ENCODE results near the gene ZCCHC2.

ZCCHC2 gene

DNA sequence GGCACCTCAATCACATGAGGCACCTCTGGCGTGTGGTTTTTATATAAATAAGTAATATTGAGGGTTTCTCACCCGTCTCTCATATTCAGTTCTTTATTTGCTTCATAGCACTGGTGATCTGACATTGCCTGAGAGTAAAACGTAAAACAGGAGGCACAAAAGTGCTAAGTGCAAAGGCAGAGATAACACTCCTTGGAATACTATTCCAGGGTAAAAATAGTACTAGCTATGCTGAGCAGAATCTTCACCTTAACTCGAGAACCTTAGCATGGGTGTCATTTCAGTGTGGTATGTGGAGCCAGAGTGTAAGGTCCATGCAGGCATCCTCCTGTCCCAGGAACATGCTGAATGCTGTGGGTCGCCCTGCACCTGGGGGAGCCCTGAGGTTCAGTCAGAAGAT, 26.9 kb downstream of the ZCCHC2 start:
- H3K4me3 Mint-ChIP-seq = no peak overlapping the region
- peaks cover 28% of the 10 kb centered on the region for H3K36me3 Mint-ChIP-seq

DNA sequence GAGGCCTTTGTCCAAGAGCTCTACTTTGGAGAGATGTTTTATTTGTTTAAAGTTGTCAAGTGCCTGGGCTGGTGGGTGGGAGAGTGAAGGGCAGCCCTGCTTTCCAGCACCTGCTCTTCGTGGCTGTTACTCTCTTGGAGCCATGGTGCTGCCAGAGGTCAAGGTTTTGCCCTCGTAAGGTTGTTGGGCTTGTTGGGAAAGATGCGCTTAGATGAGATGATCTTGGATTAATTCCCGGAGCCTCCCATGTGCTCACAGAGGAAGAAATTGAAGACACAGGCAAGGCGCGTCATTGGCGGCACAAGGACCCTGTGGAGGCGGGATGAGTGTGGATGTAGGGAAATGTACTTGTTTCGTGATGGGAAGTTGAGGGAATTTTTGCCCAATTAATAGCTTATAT, 27.9 kb downstream of the ZCCHC2 start:
- peaks cover 33% of the 10 kb centered on the region for H3K4me1 Mint-ChIP-seq

More for the DNA sequence above, 26.9 kb downstream of the ZCCHC2 start:
- no peaks in the 10 kb centered on the region for H3K27me3 Mint-ChIP-seq
- H3K27ac Mint-ChIP-seq = peak overlapping the region; percentile 23
- no peaks in the 10 kb centered on the region for H3K9me3 Mint-ChIP-seq
- H3K4me1 Mint-ChIP-seq = peaks cover 25% of the 10 kb centered on the region

GRCh38 chr18:62551972-62552513, 29.2 kb downstream of the ZCCHC2 start:
- Mint-ChIP-seq H3K4me3 (no peak overlapping the region), H3K36me3 (peaks cover 31% of the 10 kb centered on the region), H3K4me1 (peaks cover 33% of the 10 kb centered on the region), H3K9me3 (no peaks in the 10 kb centered on the region), H3K27ac (no peak overlapping the region), H3K27me3 (no peaks in the 10 kb centered on the region)

More for the DNA sequence above, 27.9 kb downstream of the ZCCHC2 start:
- H3K27me3 Mint-ChIP-seq = no peaks in the 10 kb centered on the region
- H3K27ac Mint-ChIP-seq = no peak overlapping the region
- no peak overlapping the region for H3K4me3 Mint-ChIP-seq
- peaks cover 28% of the 10 kb centered on the region for H3K36me3 Mint-ChIP-seq
- no peaks in the 10 kb centered on the region for H3K9me3 Mint-ChIP-seq

- H3K4me1 Mint-ChIP-seq = peaks cover 36% of the 10 kb centered on the region
- H3K27ac Mint-ChIP-seq = peak overlapping the region; percentile 25
- no peak overlapping the region for H3K4me3 Mint-ChIP-seq
- H3K9me3 Mint-ChIP-seq = no peaks in the 10 kb centered on the region
- H3K36me3 Mint-ChIP-seq = peaks cover 35% of the 10 kb centered on the region
- H3K27me3 Mint-ChIP-seq = no peaks in the 10 kb centered on the region
These were observed 31.4 kb downstream of the ZCCHC2 start for GRCh38 chr18:62554061-62554815.

DNA sequence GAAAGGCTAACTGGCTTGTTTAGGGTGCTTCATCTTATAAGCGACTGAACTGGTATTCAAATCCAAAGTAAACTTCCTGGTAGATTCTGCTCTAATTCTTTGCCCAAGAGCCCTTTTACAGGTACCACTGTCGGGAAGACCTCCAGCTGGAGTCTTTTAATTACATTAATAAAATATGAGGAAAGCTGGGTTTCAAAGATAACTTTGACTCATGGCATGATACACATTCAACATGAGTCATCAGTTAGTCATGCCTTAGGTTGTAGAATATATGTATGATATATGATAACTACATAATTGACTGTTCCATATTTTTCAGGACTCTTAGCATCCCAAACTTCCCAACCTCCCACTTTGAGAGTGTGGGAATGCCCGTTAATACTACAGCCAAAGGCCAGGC, 32.3 kb downstream of the ZCCHC2 start:
- Mint-ChIP-seq H3K9me3 (no peaks in the 10 kb centered on the region), H3K36me3 (peaks cover 35% of the 10 kb centered on the region), H3K27me3 (no peaks in the 10 kb centered on the region), H3K4me1 (peaks cover 32% of the 10 kb centered on the region), H3K4me3 (no peak overlapping the region), H3K27ac (peak overlapping the region; percentile 42)

GRCh38 chr18:62556397-62556796, 33.6 kb downstream of the ZCCHC2 start:
- Mint-ChIP-seq H3K4me3 (no peak overlapping the region), H3K27ac (no peak overlapping the region), H3K4me1 (peaks cover 29% of the 10 kb centered on the region), H3K9me3 (no peaks in the 10 kb centered on the region), H3K27me3 (no peaks in the 10 kb centered on the region), H3K36me3 (peaks cover 36% of the 10 kb centered on the region)

GRCh38 chr18:62558015-62558663, 35.3 kb downstream of the ZCCHC2 start:
- Mint-ChIP-seq H3K4me1 (peaks cover 24% of the 10 kb centered on the region), H3K27me3 (no peaks in the 10 kb centered on the region), H3K4me3 (no peak overlapping the region), H3K36me3 (peaks cover 41% of the 10 kb centered on the region), H3K27ac (no peak overlapping the region), H3K9me3 (no peaks in the 10 kb centered on the region)

DNA sequence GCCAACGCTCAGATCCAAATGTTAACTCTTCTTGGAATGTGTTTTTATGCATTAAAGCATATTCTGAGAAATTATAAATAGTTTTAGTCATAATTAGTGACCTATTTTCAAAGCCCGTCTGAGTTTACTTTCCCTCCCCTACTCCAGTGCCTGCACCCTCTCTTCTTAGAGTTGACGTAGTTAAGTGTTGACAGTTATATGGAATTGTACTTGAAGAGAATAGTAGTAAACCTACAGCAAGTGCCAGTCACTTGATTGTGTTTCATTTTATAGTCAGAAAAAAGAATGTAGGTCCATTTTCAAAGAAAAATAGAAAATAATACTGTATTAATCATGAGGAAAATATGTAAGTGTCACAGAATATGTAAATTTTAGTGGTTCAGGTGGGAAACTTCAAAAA, 41.2 kb downstream of the ZCCHC2 start:
- no peaks in the 10 kb centered on the region for H3K27me3 Mint-ChIP-seq
- H3K4me1 Mint-ChIP-seq = no peaks in the 10 kb centered on the region
- no peak overlapping the region for H3K27ac Mint-ChIP-seq
- no peaks in the 10 kb centered on the region for H3K9me3 Mint-ChIP-seq
- peaks cover 39% of the 10 kb centered on the region for H3K36me3 Mint-ChIP-seq
- no peak overlapping the region for H3K4me3 Mint-ChIP-seq

- Mint-ChIP-seq H3K27ac (no peak overlapping the region), H3K4me3 (no peak overlapping the region), H3K27me3 (no peaks in the 10 kb centered on the region), H3K36me3 (peaks cover 45% of the 10 kb centered on the region), H3K9me3 (no peaks in the 10 kb centered on the region), H3K4me1 (peaks cover 3% of the 10 kb centered on the region)
These were observed 43.4 kb downstream of the ZCCHC2 start for GRCh38 chr18:62566199-62566598.

GRCh38 chr18:62566818-62567217, 44.0 kb downstream of the ZCCHC2 start:
- no peaks in the 10 kb centered on the region for H3K27me3 Mint-ChIP-seq
- H3K4me1 Mint-ChIP-seq = peaks cover 3% of the 10 kb centered on the region
- no peaks in the 10 kb centered on the region for H3K9me3 Mint-ChIP-seq
- H3K36me3 Mint-ChIP-seq = peaks cover 41% of the 10 kb centered on the region
- H3K4me3 Mint-ChIP-seq = no peak overlapping the region
- H3K27ac Mint-ChIP-seq = no peak overlapping the region

- H3K9me3 Mint-ChIP-seq = no peaks in the 10 kb centered on the region
- H3K36me3 Mint-ChIP-seq = peaks cover 34% of the 10 kb centered on the region
- H3K27me3 Mint-ChIP-seq = no peaks in the 10 kb centered on the region
- peaks cover 3% of the 10 kb centered on the region for H3K4me1 Mint-ChIP-seq
- H3K4me3 Mint-ChIP-seq = no peak overlapping the region
- H3K27ac Mint-ChIP-seq = no peak overlapping the region
These were observed 46.3 kb downstream of the ZCCHC2 start for GRCh38 chr18:62569081-62569655.

GRCh38 chr18:62571037-62571436, 48.2 kb downstream of the ZCCHC2 start:
- H3K4me3 Mint-ChIP-seq = no peak overlapping the region
- peaks cover 3% of the 10 kb centered on the region for H3K4me1 Mint-ChIP-seq
- H3K9me3 Mint-ChIP-seq = no peaks in the 10 kb centered on the region
- H3K27me3 Mint-ChIP-seq = no peaks in the 10 kb centered on the region
- H3K27ac Mint-ChIP-seq = no peak overlapping the region
- H3K36me3 Mint-ChIP-seq = peaks cover 44% of the 10 kb centered on the region

DNA sequence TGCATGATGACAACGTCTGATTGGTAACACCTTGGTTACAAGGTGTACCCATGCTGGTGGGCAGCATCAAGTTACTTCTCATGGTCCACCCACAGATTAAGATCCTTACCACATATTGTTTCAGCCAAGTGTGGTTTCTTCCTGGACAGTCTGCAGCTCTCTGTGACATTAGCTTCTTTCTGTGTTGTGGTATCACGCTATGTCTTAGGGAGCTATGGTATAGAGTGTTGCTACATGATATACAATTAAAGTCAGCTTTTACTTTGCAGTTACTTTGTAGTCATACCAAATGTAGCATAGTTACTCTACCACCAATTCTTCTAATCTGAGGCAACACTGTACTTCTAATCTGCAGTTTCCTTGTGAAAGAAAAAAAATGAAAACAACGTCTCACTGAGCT, 48.8 kb downstream of the ZCCHC2 start:
- no peaks in the 10 kb centered on the region for H3K27me3 Mint-ChIP-seq
- H3K9me3 Mint-ChIP-seq = no peaks in the 10 kb centered on the region
- no peak overlapping the region for H3K4me3 Mint-ChIP-seq
- H3K4me1 Mint-ChIP-seq = peaks cover 3% of the 10 kb centered on the region
- H3K27ac Mint-ChIP-seq = no peak overlapping the region
- H3K36me3 Mint-ChIP-seq = peaks cover 40% of the 10 kb centered on the region

DNA sequence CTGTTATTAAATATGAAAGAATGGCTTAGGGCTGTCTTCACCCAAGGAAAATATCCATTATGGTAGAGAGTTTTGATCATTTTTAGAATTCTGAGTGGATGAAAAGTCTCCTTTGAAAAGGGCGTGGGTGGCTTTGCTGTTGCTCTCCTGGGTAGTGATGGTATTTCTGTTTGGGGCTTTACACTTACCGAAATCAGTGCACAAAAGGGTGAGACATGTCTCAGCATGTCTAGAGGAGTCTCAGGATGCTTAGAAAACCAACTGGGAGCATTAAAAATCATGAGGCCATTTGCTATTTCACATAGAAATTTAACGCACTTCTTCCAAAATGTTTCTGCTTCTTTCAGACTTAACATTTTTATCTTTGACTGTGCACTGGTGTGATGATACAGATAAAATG, 49.6 kb downstream of the ZCCHC2 start:
- Mint-ChIP-seq H3K4me3 (no peak overlapping the region), H3K27me3 (no peaks in the 10 kb centered on the region), H3K27ac (peak overlapping the region; percentile 35), H3K36me3 (peaks cover 40% of the 10 kb centered on the region), H3K4me1 (peaks cover 5% of the 10 kb centered on the region), H3K9me3 (no peaks in the 10 kb centered on the region)

DNA sequence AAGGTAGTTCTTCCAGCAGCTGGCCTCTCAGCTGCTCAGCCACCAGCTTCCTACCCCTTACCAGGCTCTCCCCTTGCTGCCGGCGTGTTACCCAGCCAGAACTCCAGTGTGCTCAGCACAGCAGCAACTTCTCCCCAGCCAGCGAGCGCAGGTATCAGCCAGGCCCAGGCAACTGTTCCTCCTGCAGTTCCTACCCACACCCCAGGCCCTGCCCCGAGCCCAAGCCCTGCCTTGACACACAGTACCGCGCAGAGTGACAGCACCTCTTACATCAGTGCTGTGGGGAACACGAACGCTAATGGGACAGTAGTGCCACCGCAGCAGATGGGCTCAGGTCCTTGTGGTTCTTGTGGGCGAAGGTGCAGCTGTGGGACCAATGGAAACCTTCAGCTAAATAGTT, 52.0 kb downstream of the ZCCHC2 start:
- no peaks in the 10 kb centered on the region for H3K27me3 Mint-ChIP-seq
- no peak overlapping the region for H3K27ac Mint-ChIP-seq
- H3K9me3 Mint-ChIP-seq = no peaks in the 10 kb centered on the region
- peaks cover 10% of the 10 kb centered on the region for H3K4me1 Mint-ChIP-seq
- H3K4me3 Mint-ChIP-seq = no peak overlapping the region
- peaks cover 32% of the 10 kb centered on the region for H3K36me3 Mint-ChIP-seq

GRCh38 chr18:62576271-62576670, 53.4 kb downstream of the ZCCHC2 start:
- no peak overlapping the region for H3K4me3 Mint-ChIP-seq

More at GRCh38 chr18:62576271-62576670, 53.4 kb downstream of the ZCCHC2 start:
- no peak overlapping the region for H3K27ac Mint-ChIP-seq
- no peaks in the 10 kb centered on the region for H3K27me3 Mint-ChIP-seq
- peaks cover 23% of the 10 kb centered on the region for H3K36me3 Mint-ChIP-seq
- H3K9me3 Mint-ChIP-seq = no peaks in the 10 kb centered on the region
- H3K4me1 Mint-ChIP-seq = peaks cover 8% of the 10 kb centered on the region
